Pancreas (tissue), 10 donors: ENCODE data around the gene SSNA1. TPM values are rescaled to one million over a fixed set of nuclear protein-coding genes. Genes with fewer than 3 reads are reported as not detected.

ENCODE experiments used
- ATAC-seq, 4 donors: fragments of 200-7000 bp; cut with Tn5 transposase; one replicate each; pipeline versions ENCODE4 v1.8.0 to v1.9.1; 2020; ENCODE audit warnings: mild to moderate bottlenecking in 4 of 4, moderate library complexity in 4 of 4
- DNase-seq, 6 donors: peaks; one replicate each; pipeline ENCODE4 v3.0.0-alpha.2; 2020
- FAIRE-seq: peaks from 2 replicates; lab custom pipeline; 2012; peaks lifted over from hg19 to GRCh38; lab: Jason Lieb, UNC
- H3K27ac ChIP-seq, 4 donors: fragments of 200-600 bp; sonication (generic); 1 replicate in 3 of 4; 2 replicates in 1 of 4; pipeline versions ENCODE4 v1.5.0 to v1.8.0; 2020
- H3K27me3 ChIP-seq, 4 donors: fragments of 200-600 bp; one replicate each; pipeline ENCODE4 v1.8.0; 2021
- H3K36me3 ChIP-seq, 3 donors: fragments of 200-600 bp; sonication (generic) in 1 of 3; one replicate each; pipeline versions ENCODE4 v1.5.0 to v1.8.0; 2020 to 2021
- H3K4me1 ChIP-seq, 3 donors: fragments of 200-600 bp; one replicate each; pipeline ENCODE4 v1.8.0; 2021
- H3K4me3 ChIP-seq, 4 donors: fragments of 200-600 bp; sonication (generic) in 2 of 4; one replicate each; pipeline versions ENCODE4 v1.5.0 to v1.8.0; 2020 to 2021
- H3K9me3 ChIP-seq, 4 donors: fragments of 200-600 bp; one replicate each; pipeline ENCODE4 v1.8.0; 2021
- WGBS, 2 donors: extraction: QIAGEN DNeasy Blood & Tissue Kit; methylation state at CpG; one replicate each; pipeline ENCODE4 v1.1.7; 2013; 5-methylcytosine and 5-hydroxymethylcytosine counted together
- intact Hi-C, 3 donors: fragments of 100-400 bp; cut with DNase I; formaldehyde crosslinking; loops; one replicate each; pipeline versions ENCODE4 v1.11.1 to v1.14.2; 2022
- polyA plus RNA-seq, 2 donors: library from polyadenylated mRNA; stranded (reverse); fragments of 200-250 nt; gene quantifications; one replicate each; pipeline ENCODE4 v1.2.3, GENCODE V29; 2013
- total RNA-seq, 6 donors: library from RNA; stranded (reverse); fragmentation: NEBNext Ultra II Directional in 4 of 6; extraction: Animal tissue kit (Norgen Biotek cat#: 25700) in 4 of 6; gene quantifications; one replicate each; pipeline versions ENCODE4 v1.2.1 to v1.2.4, GENCODE V29; 2021 to 2023
- TF ChIP-seq, protein P1 (sequence below), 4 donors: fragments of 200-600 bp; sonication (generic) in 3 of 4; IDR thresholded peaks; one replicate each; pipeline versions ENCODE4 v1.5.0 to v1.8.0; 2021; ENCODE audit warnings: antibody characterized with exemption in 4 of 4
- donor health status: healthy with polysubstance abuse.
- donor health status: DM: no; HTN: no; CAD: no; lungs with moderate emphysema.
- donor health status: DM: no; HTN: no; CAD: no.
- donor health status: control.
- donor health status: control.
- donor health status: Bipolar disorder and iron deficiency.
- donor health status: DM: yes; HTN: yes; CAD: no.
- donor health status: DM: no; HTN: no; CAD: no.
- donor health status: DM: no; HTN: no; CAD: no.
- donor health status: DM: yes; HTN: yes; CAD: no.

SSNA1 gene
- total and polyA plus RNA-seq, 8 donors: 30.8 to 81.0 (median 41.1) TPM

DNA sequence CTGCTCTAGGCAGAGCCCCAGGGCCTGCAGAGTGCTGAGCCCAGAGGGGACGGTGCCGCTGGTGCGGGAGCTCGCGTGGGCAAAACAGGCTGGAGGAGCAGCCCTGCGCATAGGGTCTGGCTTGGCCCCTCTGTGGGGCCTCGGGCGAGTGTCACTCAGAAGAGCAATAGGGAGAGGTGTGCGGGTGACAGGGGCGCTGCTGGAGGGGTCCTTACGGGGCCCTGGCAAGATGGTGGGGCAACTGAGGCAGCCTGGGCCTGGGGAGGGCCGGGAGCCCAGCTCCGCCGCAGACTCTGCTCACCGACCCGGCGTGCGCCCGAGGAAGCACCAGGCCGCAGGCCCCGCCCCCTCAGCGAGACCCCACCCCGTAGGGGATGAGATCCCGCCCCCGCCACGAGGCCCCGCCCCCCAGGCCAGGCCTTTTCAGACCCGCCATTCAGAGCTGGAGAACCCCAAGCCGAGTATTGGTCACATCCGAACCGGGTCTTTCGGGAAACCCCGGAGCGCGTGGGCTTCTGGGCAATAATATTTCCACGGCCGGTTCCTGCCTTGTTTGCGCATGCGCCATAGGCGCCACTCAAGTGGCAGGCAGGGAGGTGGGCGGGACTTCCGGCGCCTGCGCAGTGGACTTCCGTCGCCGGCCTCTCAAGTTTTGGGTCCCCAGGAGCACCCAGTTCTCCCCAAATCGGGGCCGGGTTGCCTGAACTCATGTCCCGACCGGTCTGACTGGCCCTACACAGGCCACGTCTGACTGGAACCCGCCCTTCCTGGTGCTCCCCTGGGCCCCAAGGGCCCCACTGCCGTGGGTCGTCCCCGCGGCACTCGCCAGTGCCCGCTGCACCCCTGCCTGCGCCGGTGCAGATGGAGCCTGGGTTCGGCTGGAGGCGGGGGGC lies 34.8 kb downstream of the SSNA1 start:
- Histone ChIP-seq H3K4me1 (peaks cover 12 to 22% (median 17%) of the 10 kb centered on the region in 3 donors), H3K9me3 (no peaks in the 10 kb centered on the region), H3K27me3 (no peaks in the 10 kb centered on the region), H3K4me3 (peak overlapping the region; percentile 27 to 88 (median 50)), H3K27ac (peak overlapping the region; percentile 78 to 90 (median 84)), H3K36me3 (no peaks in the 10 kb centered on the region)
- WGBS, 2 donors: 1% methylated on average over 61 to 63 of the region's 63 CpGs
- ATAC-seq: peak; percentile 76 to 91 (median 82)
- FAIRE-seq: peak; percentile 5
- intact Hi-C loops: no loop called here
- TF ChIP-seq, protein P1, sequence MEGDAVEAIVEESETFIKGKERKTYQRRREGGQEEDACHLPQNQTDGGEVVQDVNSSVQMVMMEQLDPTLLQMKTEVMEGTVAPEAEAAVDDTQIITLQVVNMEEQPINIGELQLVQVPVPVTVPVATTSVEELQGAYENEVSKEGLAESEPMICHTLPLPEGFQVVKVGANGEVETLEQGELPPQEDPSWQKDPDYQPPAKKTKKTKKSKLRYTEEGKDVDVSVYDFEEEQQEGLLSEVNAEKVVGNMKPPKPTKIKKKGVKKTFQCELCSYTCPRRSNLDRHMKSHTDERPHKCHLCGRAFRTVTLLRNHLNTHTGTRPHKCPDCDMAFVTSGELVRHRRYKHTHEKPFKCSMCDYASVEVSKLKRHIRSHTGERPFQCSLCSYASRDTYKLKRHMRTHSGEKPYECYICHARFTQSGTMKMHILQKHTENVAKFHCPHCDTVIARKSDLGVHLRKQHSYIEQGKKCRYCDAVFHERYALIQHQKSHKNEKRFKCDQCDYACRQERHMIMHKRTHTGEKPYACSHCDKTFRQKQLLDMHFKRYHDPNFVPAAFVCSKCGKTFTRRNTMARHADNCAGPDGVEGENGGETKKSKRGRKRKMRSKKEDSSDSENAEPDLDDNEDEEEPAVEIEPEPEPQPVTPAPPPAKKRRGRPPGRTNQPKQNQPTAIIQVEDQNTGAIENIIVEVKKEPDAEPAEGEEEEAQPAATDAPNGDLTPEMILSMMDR (IDR thresholded peaks at IDR 0.05): no peak
- peak; percentile 96 to 100 (median 98) for DNase-seq

DNA sequence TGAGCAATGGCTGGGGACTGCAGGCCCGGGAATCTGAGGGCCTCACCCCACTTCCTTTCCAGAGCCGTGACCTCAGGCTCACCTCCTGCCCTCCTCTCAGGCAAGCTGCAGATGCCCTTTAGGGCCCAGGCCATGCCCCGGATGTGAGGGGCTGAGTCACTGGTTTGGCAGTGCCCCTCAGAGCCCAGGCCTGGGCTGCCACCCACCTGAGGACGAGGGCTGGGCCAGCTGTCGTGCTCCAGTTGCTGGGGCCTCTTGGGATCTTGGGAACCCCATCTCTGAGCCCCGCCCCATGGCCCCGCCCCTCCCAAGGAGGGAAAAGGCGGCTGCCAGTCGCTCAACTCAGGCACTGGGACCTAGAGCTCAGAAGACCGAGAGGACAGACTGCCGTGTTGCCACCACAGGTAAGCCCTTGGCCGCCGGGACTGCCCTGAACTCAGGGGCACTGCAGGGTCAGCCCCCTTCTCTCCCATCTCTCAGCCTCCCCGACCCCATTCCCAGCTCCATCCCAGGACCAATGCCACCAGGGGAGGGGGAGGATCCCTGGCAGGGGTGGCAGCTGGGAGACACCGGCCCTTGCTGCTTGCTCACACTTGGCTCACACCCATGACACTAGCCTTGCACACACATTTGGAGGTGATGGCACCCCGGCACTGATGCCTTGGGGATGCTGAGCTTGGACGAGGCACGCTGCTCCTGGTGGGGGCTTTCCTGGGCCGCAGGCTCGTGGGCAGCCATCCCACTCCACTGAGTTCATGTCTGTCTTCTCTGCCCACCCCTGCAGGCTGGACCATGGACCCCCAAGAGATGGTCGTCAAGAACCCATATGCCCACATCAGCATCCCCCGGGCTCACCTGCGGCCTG lies 36.6 kb downstream of the SSNA1 start, which contains the start of gene CYSRT1:
Gene CYSRT1, plus strand, starts transcription at position 345 of the 865 bp plus-strand sequence. Its CDS starts 448 bp downstream, at position 793.
- Histone ChIP-seq H3K27me3 (no peaks in the 10 kb centered on the region), H3K9me3 (no peaks in the 10 kb centered on the region), H3K4me1 (peaks cover 12 to 20% (median 17%) of the 10 kb centered on the region in 3 donors), H3K4me3 (peak within 1 kb of the TSS in 3 of 4 donors; percentile 48 to 88 (median 51)), H3K27ac (peak within 1 kb of the TSS in 3 of 4 donors; percentile 78 to 87 (median 82)), H3K36me3 (no peaks in the 10 kb centered on the region)
- ATAC-seq: no peak
- peak in 2 of 6 donors; percentile 54 to 77 for DNase-seq
- 51 to 67% methylated on average over 17 to 23 of the region's 23 CpGs for WGBS, 2 donors
- intact Hi-C loops: no loop called here
- TF ChIP-seq, protein P1 (IDR thresholded peaks at IDR 0.05): no peak
- no peak for FAIRE-seq

DNA sequence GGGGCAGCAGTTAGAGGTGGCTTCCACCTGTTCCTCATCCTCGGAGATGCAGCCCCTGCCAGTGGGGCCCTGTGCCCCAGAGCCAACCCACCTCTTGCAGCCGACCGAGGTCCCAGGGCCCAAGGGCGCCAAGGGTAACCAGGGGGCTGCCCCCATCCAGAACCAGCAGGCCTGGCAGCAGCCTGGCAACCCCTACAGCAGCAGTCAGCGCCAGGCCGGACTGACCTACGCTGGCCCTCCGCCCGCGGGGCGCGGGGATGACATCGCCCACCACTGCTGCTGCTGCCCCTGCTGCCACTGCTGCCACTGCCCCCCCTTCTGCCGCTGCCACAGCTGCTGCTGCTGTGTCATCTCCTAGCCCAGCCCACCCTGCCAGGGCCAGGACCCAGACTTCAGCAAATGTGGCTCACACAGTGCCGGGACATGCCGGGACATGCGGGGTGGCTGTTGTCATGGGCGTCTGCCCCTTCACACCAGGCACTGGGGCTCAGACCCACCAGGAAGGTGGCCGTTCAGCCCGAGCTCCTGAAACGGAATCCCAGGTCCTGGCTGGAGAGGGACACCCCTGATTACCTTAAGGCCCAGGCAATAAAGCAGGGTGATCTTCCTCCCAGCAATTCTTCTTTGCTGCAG lies 37.3 kb downstream of the SSNA1 start:
- H3K4me1 ChIP-seq: peaks cover 12 to 20% (median 17%) of the 10 kb centered on the region in 3 donors
- FAIRE-seq (no peak), ATAC-seq (no peak), DNase-seq (peak in 1 of 6 donors; percentile 54)
- WGBS, 2 donors: 79 to 82% methylated on average over 18 to 21 of the region's 21 CpGs
- no peaks in the 10 kb centered on the region for H3K9me3 ChIP-seq
- H3K27me3 ChIP-seq: no peaks in the 10 kb centered on the region
- no peak overlapping the region for H3K4me3 ChIP-seq
- TF ChIP-seq, protein P1 (IDR thresholded peaks at IDR 0.05): no peak
- intact Hi-C loops: no loop called here
- H3K27ac ChIP-seq: peak overlapping the region in 1 of 4 donors; percentile 73
- no peaks in the 10 kb centered on the region for H3K36me3 ChIP-seq

DNA sequence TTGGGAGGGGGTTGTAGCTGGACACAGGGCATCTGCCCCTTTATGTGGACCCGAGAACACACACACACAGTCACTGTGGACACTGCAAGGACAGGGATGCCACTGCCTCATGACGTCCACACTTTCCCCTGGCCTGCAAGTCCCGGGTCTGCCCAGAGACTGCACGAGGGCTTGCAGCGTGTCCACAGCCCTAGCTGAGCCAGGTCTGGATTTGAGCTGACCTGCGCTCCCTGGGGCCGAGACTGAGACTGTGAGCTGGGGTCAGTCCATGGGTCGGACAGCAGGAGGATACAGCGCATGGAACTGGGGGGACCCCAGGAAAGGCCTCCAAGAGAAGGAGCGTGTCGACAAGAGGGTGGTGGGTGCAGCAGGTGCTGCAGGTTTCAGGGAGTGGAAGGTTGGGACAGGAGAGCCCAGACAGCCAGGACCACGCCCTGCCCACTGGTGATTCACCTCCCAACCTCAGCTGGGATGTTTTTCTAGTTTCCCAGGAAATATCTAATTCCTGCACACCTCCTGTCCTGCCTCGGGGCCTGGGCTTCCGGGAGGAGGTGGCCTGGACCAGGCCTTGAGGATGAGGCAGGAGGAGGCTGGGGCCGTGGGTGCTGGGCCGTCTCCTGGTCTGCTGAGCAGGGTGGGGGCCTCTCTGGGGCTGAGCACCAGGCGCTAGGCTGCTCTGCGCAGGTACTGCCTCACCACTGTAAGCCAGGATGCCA lies 38.0 kb downstream of the SSNA1 start:
- FAIRE-seq: no peak
- no peaks in the 10 kb centered on the region for H3K9me3 ChIP-seq
- no peaks in the 10 kb centered on the region for H3K36me3 ChIP-seq
- peak in 2 of 6 donors; percentile 41 to 72 for DNase-seq
- peak overlapping the region; percentile 63 to 81 (median 72) for H3K27ac ChIP-seq
- H3K27me3 ChIP-seq: no peaks in the 10 kb centered on the region
- intact Hi-C loops: no loop called here
- WGBS, 2 donors: 62 to 68% methylated on average over 18 of the region's 18 CpGs
- H3K4me1 ChIP-seq: peaks cover 12 to 20% (median 17%) of the 10 kb centered on the region in 3 donors
- no peak overlapping the region for H3K4me3 ChIP-seq
- TF ChIP-seq, protein P1 (IDR thresholded peaks at IDR 0.05): no peak
- ATAC-seq: no peak
